GM12872 (cell line): Measurements from ENCODE around the gene SETD3.

Experiments used
- CTCF ChIP-seq: IDR thresholded peaks from 3 replicates; pipeline ENCODE4 v1.5.1; 2011; ENCODE audit warnings: low read depth, mild to moderate bottlenecking, low read length, moderate library complexity; ENCODE audit not compliant: insufficient read depth

The SETD3 gene

GRCh38 chr14:99413911-99414310 is 66.7 kb downstream of the SETD3 start:
- TF ChIP-seq CTCF: no peak

- no peak for TF ChIP-seq CTCF
These were observed 67.5 kb downstream of the SETD3 start for GRCh38 chr14:99413172-99413571.

GRCh38 chr14:99412117-99413061 is 68.3 kb downstream of the SETD3 start:
- TF ChIP-seq CTCF: no peak

GRCh38 chr14:99410019-99410418 is 70.6 kb downstream of the SETD3 start:
- no peak for TF ChIP-seq CTCF

GRCh38 chr14:99408971-99409289 is 71.7 kb downstream of the SETD3 start:
- no peak for TF ChIP-seq CTCF

GRCh38 chr14:99408286-99408970 is 72.2 kb downstream of the SETD3 start:
- TF ChIP-seq CTCF: no peak

- TF ChIP-seq CTCF: no peak
These were observed 73.2 kb downstream of the SETD3 start for GRCh38 chr14:99407416-99407815.
